Stimulated activated CD4-positive, alpha-beta T cell treated with anti-CD3 and anti-CD28 coated beads, Interleukin-4, amount 100 ng/mL, for 48 hours (primary cell): ENCODE measurements around the gene IL12RB1.
"Not testable (repeated sequence)": the region's sequence is repeated elsewhere in the genome, so short reads cannot be mapped to it uniquely, and the experiment has no call there.

ENCODE experiments used
- DNase-seq, 2 donors: peaks; one replicate each; pipeline ENCODE4 v3.0.0-alpha.2; 2020; ENCODE audit warnings: low read depth in 2 of 2

The IL12RB1 gene

DNA sequence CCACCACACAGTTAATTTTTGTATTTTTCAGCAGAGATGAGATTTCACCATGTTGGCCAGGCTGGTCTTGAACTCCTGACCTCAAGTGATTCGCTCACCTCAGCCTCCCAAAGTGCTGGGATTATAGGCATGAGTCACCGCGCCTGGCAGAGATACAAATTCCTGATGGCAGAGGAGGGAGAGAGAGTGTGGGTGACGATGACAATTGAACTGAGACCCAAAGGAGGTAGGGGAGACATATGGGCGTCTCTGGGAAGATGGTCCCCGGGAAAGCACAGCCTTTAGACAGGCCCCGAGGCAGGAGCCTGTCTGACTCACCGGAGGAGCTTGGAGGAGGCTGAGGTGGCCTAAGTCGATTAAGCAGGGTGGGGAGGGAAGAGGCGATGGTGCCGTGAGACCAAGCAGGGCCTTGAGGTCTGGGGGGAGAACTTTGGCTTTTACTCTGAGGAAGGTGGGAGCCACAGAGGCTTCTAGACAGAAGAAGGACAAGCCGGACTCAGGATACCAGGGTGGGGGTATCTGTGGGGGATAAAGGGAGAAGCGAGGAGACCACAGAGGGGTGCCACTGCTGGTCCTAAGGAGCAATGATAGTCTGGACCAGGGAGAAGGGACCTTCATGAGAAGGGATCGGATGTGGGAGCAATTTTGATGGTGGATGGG is 40.5 kb downstream of the IL12RB1 start:
- peak; percentile 18 to 32 for DNase-seq

DNA sequence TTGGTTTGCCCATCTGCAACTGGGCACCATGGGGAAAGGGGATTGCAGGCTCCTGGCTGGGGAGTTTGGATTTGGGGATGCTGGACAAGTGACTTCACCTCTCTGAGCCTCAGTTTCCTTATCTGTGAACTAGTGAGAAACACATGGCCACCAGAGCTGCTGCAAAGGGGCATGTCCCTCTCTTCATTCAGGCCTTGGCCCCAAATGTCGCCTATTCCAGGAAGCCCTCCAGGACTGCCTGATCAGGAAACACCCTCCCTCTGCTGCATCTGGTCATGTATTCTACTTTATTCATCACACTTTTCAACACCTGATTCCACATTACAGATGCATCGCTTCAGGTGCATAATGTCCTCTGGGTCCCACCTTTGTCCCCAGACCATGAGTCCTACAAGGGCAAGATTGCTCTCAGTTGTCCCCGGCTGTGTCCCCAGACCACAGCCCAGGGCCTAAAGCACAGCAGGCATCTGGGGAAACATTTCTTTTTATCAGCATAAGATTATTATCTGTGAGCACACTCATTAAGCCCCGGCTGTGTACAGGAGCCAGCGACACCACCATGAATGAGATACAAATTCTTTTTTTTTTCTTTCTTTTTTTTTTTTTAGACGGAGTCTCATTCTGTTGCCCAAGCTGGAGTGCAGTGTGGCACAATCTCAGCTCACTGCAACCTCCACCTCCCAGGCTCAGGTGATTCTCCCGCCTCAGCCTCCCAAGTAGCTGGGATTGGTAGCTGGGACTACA is 41.3 kb downstream of the IL12RB1 start:
- no peak for DNase-seq

DNA sequence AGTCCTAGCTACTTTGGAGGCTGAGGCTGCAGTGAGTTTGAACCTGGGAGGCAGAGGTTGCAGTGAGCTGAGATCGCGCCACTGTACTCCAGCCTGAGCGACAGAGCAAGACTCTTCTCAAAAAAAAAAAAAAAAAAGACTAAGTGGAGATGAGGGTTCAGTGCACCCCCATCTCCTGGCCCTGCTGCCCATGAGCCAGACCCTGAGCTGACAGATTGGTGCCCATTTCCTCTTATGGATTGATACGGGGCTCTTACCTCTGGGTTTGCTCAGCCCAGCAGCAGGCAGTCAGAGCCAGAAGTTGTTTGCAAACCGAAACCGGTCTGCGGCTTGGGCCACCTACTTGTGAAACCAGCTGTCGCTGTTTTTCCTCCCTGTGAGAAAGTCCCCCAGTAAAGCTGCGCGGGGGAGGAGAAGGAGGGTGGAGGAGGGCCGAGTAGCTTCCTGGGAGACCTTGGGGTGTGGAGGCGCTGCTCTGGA is 41.9 kb downstream of the IL12RB1 start:
- DNase-seq: peak; percentile 75 to 90

DNA sequence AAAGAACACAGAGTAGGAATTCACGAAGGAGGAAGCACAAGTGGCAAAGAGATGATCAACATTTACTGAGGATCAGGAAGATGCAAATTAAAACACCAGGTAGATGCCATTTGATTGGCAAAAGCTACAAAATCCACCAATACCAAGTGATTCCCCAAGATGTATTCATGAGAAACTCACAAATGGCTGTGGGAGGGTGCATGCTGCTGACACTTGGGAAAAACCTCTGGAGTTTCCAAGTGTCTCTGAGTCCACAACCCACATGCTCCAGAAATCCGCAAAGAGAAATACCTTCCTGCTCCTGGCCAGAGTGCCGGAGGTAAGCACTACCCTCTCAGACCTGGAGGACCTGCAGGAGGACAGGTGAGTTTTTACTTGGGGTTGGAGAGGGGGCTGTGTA is 43.1 kb downstream of the IL12RB1 start:
- no peak for DNase-seq

DNA sequence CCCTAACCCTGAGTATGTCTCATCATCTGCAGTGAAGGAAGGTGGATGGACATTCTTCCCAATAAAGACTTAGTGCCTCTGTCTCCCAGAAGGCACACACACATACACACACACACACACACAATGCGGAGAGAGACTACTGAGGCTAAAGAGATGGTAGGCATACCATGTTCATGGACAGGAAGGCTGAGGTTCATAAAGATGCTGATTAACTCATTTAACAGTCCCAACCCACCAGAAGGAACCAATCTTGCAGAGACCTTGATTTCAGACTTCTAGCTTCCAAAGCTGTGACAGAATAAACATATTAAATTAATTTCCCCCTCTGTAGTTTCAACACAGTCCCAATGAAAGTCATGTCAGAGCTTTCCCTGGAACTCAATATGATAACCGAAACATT is 45.7 kb downstream of the IL12RB1 start:
- DNase-seq: no peak

DNA sequence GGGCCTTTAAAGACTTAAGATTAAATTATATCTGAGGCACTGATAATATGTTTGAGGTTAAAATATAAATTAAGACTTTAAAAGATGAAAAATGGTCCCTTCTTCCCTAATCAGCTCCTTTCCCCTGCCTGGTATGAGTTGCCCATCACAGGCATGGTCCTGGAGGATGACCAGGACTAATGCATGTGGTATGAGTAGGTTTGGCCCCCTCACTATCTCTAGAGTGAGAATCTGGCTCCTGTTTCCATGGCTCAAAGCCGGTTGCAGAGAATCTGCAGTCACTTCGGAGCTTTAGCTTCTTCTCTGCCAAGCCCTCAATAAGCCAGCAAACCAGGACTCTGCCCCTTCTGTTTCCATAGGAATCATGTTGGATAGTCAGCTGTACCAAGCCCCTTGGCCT is 54.6 kb downstream of the IL12RB1 start:
- not testable (repeated sequence) for DNase-seq

DNA sequence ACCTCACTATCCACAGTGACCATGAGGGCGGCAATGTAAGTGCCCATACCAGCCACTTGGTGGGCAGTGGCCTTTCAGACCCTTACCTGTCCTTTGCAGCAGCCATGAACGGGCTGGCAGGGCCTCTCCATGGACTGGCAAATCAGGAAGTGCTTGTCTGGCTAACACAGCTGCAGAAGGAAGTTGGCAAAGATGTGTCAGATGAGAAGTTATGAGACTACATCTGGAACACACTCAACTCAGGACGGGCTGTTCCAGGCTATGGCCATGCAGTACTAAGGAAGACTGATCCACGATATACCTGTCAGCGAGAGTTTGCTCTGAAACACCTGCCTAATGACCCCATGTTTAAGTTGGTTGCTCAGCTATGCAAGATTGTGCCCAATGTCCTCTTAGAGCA is 55.3 kb downstream of the IL12RB1 start:
- not testable (repeated sequence) for DNase-seq

DNA sequence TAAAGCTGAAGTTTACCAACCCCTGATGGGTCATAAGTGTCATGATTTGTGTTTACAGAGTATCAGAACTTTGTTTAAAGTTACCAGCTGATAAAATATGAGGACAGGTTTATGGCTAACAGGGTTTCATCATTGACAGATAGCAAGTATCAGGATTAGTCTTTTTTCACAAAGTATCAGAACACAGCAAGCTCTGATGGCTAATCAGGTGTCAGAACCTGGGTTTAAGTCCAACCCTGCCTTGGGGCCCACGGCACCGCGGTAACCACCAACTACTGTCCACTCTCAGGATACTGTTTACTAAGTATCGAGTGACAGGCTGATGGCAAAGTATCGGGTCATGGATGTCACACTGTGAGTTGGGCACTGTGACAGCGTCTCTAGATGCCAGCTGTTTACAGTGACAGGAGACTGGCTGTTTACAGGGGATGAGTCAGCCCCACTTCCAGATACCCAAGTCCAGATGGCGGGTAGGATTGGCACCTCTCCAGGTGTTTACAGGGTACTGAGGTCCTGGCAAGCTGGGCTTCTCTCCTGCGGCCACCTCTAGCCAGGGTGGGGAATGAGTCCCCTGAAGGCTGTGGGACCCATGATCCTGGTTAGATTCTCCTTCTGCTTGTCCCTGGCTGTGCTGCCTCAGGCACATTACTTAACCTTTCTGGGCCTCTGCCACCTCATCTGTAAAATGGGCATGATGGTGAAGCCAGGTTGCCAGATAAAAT is 57.0 kb downstream of the IL12RB1 start:
- DNase-seq: no peak

DNA sequence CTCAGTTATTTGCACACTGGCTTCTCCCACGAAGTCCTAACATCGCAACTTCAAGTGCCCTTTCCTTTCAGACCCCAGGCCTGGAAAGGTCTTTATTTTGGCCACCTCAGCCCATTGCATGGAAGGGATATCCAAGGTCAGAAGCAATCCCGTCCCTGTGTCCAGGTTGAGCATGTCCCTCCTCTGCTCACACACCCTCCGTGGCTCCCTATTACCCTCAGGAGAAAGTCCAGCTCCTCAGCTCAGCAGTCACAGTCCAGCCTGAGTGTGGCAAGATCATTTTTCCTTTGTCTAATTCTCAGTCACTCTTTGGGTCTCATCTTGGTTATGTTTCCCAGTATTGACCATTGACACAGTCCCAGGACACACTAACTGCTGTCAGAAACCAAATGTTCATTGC is 59.6 kb downstream of the IL12RB1 start:
- DNase-seq: no peak

DNA sequence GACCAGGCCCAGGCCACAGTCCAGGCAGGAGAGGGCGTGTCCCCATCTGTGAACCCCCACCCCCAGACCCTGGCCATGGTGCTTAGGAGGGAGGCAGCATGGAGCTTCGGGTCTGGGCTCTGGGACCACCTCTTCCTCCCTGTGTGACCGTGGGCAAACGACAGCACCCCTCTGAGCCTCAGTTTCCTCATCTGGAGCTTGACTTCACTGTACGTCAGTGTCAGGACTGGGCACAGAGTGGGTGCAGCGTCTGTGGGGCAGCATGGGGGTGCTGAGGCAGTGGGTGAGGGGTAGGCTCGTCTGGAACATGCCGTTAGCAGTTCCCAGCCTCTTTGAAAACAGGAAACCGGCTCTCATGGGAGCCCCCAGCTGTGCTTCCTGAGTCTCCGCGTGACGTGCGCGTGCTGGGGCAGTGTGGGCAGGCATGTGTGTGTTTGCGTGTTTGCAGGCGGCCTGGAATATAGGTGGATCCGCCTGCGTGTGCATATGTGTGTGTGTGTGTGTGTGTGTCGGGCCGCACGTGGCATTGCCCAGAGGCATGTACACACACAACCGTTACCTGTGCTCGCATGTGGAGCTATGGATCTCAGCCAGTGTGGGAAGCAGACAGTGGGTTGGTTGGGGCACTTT is 63.0 kb downstream of the IL12RB1 start:
- DNase-seq: no peak

DNA sequence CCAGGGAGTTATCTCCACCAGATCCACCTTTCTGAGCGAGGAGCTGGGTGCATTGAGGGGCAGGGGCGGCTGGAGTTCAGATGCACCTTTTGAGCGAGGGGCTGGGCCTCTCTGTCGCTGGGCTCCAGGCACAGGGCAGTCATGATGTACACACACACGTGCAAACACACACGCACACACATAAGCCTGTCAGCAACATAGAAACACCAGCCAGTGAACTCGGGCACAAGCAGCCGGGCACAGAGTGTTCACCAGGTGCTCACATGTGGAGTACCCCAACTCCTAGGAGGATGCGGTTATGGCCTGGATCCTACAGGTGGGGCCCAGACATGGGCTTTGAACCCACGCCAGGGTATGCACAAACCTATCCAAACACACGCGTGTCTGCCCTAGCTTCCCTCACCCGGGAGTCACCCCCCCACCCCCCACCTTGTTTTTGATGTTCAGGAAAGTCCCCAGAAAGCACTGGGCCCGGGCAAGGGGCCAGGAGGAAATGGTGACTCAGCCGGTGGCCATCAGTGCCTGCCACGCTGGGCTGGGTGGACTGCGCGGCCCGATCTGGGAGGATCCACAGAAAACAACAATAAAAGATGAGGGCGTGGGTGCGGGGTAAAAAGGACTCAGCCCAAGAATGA is 65.5 kb downstream of the IL12RB1 start:
- no peak for DNase-seq

DNA sequence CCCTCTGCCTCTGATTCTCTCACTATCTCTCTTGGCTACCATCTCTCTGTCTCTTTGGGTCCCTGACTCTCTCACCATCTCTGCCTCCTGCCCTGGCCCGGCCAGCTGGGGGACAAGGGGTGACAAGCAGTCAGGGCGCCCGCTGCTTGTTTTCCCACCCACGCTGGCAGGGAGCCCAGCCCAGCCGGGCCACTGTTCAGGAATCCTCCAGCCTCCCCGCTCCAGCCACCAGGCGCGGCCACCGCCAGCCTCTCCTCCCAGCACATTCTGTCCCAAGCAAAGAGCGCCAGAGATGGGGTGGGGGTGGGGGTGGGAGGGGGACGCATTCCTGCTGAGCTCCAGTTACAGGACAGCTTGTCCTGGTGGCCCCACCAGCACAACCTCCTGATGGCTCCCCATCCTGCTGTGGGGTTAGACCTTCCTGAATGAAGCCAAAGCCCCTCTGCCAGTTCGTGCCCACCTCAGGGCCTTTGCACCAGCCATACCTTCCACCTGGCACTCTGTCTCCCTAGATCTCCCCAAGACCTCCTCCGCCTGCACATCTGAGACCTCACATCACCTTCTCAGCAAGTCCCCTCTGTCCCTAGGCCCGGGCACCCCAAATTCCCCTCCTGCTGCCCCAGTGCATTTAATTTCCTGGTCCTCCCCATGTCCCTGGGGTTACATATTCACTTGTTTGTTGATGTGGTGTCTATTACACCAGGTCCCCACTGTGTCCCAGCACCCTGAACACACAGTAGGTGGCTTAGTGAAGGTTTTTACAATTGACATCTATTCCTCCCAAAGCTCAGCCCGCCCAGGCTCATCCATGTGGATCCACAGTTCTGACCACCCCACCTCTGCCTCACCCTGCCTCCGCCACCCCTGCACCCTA is 66.3 kb downstream of the IL12RB1 start:
- no peak for DNase-seq

DNA sequence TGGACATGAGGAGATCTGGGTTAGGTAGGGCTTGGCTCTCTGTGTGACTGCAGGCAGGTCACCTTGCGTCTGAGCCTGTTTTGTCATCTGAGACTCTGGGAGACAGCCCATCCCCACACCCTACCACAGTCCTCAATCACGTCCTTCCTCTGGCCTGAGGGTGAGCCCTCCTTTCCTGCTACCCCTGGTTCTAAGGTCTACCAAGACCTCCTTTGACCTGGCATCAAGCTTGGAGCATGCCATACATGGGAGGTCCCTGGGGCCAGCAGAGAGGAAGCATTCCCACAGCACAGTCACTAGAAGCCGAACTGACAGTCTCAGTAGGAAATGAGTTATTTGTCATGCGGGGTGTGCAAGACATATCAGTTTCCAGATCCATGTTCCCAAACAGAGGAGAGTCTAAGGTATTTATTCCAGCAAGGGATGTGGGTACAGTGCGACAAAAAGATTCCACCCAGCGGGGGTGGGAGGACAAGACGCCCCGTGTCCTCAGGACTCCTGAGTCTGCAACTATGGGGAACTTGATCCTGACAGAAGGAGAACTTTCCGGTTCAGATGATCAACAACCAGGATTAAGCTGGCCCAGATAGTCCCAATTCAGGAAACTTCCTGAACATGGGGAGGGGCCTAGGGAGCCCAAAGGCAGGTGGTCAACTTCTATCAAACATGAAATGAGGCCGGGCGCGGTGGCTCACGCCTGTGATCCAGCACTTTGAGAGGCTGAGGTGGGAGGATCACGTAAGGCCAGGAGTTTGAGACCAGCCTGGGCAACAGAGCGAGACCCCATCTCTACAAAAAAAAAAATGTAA is 69.3 kb downstream of the IL12RB1 start:
- DNase-seq: no peak

DNA sequence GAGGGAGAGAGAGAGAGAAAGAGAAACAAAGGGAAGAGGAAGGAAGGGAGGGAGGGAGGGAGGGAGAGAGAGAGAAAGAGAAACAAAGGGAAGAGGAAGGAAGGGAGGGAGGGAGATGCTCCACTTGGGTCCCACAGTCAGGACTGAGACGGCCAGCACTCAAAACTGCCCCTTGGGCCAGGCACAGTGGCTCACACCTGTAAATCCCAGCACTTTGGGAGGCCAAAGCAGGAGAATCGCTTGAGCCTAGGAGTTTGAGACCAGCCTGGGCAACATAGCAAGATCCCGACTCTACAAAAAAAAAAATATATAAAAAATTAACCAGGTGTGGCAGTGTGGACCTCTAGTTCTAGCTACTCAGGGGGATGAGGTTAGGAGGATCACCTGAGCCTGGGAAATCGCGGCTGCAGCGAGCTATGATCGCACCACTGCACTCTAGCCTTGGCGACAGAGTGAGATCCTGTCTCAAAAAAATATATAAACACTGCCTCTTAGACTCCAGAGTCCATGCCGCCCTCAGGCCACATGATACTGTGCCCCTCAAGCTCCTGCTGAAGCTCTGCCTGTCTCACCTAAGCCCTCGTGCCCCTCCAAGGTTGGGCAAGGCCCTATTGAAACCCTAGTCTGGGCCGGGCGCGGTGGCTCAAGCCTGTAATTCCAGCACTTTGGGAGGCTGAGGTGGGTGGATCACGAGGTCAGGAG is 70.4 kb downstream of the IL12RB1 start:
- DNase-seq: no peak

DNA sequence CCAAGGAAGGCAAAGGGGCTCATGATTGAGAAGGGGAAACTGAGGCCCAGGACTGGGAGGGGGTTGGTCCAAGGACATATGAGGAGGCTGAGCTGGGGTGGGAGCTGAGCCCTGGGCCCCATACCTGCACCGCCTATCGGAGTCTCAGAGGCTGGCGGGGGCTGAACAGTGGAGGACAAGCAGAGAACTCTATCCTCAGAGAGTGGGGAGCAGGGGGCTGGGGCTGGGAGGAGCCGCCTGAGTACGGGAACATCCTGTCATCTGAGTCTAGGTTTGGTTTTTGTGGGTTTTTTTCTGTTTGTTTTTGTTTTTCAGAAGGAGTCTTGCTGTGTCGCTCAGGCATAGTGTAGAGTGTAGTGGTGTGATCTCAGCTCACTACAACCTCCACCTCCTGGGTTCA is 72.5 kb downstream of the IL12RB1 start:
- DNase-seq: no peak

DNA sequence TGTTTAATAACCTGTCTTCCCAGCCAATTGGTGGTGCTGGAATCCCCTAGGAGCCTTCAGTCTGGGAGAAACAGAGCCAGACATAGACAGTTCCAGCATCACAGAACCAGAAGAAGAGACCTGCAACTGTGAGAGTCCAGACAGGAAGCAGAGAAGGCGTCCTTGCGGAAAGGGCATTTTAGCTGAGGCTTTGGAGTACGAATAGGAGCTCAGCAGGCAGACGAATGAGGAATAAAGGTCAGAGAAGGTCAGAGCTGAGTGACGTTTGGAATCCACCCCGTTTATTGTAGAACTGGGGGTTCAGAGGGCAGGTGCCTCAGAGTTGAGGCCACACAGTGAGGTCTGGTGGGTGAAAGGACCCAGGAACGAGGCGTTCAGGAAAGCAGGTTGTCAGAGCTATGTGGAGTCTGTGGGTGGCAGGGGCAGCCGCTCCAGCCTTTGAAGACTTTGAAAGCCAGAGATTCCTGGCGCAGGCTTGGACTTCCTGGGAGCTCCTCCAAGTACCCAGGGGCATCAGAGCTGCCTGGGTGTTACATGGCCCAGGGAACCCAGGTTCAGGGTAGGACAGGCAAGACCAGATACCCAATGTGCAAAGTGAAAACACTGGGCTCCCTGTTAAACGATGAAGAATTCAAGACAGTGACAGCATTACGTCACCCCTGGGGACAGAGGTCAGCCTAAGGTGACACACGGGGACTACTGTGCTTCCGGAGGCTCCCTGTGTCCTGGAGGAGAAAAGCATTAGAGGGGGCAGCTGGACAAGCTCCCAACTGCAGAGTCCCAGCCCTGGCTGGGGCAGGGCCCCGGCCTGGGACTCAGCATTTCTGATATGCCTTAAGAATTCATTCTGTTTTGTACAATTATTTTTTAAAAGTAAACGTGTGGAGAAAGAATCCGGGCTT is 73.3 kb downstream of the IL12RB1 start:
- no peak for DNase-seq

DNA sequence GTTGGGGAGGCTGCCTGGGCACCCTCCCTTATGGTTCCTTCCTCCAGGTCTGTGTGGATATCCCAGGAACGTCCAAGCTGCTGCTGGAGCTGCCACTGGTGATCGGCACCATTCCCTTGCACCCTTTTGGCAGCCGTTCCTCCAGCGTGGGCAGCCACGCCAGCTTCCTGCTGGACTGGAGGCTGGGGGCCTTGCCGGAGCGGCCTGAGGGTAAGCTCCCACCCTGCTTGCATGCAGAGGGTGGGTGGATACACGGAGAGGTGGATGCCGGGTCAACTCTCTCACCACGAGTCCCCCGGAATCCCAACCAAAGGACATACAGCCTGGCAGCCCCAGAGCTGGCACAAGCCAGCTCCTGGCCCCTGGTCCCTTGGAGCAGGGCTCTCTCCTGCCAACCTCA is 76.6 kb downstream of the IL12RB1 start:
- DNase-seq: no peak

DNA sequence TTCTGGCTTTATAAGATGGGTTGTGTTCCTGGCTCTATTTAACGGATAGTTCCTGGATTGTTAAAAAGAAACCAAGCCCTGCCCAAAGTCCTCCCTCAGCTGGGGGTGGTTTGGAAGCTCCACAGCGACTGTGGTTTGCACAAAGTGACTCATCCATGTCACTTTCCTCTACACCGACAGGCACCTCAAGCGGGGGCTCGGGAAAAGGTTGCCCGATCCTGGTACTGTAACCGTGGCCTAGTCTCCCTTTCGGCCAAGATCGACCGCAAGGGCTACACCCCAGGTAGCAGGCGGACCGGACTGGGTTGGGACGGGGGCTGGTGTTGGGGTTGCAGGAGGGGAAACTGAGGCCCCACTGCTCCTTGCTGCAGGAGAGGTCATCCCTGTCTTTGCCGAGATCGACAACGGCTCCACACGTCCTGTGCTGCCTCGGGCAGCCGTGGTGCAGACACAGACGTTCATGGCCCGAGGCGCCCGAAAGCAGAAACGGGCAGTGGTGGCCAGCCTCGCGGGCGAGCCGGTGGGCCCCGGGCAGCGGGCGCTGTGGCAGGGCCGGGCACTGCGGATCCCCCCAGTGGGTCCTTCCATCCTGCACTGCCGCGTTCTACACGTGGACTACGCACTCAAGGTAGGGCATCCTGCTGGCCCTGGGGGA is 77.2 kb downstream of the IL12RB1 start:
- no peak for DNase-seq
